ENCODE results near the gene GTPBP2. TPM values are rescaled to one million over a fixed set of nuclear protein-coding genes. Genes with fewer than 3 reads are reported as not detected.

The GTPBP2 gene
- total and polyA plus RNA-seq, 2 of the 13 experiments (the other 11 are each of a cell fraction or from before 2014, with no cell fraction given): 26.9 to 88.2 TPM

- TF ChIP-seq SOX6 (IDR thresholded peaks at IDR 0.05) (no peak), SOX6 (CRISPR knock-in tag; IDR thresholded peaks at IDR 0.05) (peak; percentile 41; the same call in 1 of the 2 replicates), KDM2A (CRISPR knock-in tag; IDR thresholded peaks at IDR 0.05; ENCODE audit: borderline replicate concordance, low read depth) (peak; percentile 94), ZNF280D (CRISPR knock-in tag; IDR thresholded peaks at IDR 0.05) (peak; percentile 82; the same call in 1 of the 2 replicates), IRX3 (CRISPR knock-in tag; IDR thresholded peaks at IDR 0.05; ENCODE audit: borderline replicate concordance, low read depth) (no peak), RXRB (CRISPR knock-in tag; IDR thresholded peaks at IDR 0.05; ENCODE audit: borderline replicate concordance) (0 out of 2 replicates have a peak, but pooled peaks have one; percentile 55), ZNF468 (CRISPR knock-in tag; IDR thresholded peaks at IDR 0.05) (no peak), CBX5 (CRISPR knock-in tag; IDR thresholded peaks at IDR 0.05; ENCODE audit: borderline replicate concordance) (peak; percentile 41; the same call in 1 of the 2 replicates), HNRNPH1 (optimal IDR thresholded peaks at IDR 0.05; ENCODE audit: low read depth, low read length) (no peak), SP4 (CRISPR knock-in tag; IDR thresholded peaks at IDR 0.05) (peak; percentile 38; the same call in 1 of the 2 replicates), TOE1 (CRISPR knock-in tag; IDR thresholded peaks at IDR 0.05) (no peak), HNF4A (CRISPR knock-in tag; IDR thresholded peaks at IDR 0.05) (peak; percentile 67), ZNF512 (CRISPR knock-in tag; IDR thresholded peaks at IDR 0.05) (peak; percentile 52; the same call in 1 of the 2 replicates), ZNF232 (CRISPR knock-in tag; IDR thresholded peaks at IDR 0.05; ENCODE audit: borderline replicate concordance) (peak; percentile 59; the same call in 1 of the 2 replicates), ZNF33A (CRISPR knock-in tag; IDR thresholded peaks at IDR 0.05; ENCODE audit: borderline replicate concordance) (0 out of 2 replicates have a peak, but pooled peaks have one; percentile 37)
- TF ChIP-seq, protein P1, sequence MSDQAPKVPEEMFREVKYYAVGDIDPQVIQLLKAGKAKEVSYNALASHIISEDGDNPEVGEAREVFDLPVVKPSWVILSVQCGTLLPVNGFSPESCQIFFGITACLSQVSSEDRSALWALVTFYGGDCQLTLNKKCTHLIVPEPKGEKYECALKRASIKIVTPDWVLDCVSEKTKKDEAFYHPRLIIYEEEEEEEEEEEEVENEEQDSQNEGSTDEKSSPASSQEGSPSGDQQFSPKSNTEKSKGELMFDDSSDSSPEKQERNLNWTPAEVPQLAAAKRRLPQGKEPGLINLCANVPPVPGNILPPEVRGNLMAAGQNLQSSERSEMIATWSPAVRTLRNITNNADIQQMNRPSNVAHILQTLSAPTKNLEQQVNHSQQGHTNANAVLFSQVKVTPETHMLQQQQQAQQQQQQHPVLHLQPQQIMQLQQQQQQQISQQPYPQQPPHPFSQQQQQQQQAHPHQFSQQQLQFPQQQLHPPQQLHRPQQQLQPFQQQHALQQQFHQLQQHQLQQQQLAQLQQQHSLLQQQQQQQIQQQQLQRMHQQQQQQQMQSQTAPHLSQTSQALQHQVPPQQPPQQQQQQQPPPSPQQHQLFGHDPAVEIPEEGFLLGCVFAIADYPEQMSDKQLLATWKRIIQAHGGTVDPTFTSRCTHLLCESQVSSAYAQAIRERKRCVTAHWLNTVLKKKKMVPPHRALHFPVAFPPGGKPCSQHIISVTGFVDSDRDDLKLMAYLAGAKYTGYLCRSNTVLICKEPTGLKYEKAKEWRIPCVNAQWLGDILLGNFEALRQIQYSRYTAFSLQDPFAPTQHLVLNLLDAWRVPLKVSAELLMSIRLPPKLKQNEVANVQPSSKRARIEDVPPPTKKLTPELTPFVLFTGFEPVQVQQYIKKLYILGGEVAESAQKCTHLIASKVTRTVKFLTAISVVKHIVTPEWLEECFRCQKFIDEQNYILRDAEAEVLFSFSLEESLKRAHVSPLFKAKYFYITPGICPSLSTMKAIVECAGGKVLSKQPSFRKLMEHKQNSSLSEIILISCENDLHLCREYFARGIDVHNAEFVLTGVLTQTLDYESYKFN (CRISPR knock-in tag; conservative IDR thresholded peaks at IDR 0.05): peak; percentile 25; the same call in 1 of the 2 replicates
- TF ChIP-seq, protein P2, sequence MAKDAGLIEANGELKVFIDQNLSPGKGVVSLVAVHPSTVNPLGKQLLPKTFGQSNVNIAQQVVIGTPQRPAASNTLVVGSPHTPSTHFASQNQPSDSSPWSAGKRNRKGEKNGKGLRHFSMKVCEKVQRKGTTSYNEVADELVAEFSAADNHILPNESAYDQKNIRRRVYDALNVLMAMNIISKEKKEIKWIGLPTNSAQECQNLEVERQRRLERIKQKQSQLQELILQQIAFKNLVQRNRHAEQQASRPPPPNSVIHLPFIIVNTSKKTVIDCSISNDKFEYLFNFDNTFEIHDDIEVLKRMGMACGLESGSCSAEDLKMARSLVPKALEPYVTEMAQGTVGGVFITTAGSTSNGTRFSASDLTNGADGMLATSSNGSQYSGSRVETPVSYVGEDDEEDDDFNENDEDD (CRISPR knock-in tag; IDR thresholded peaks at IDR 0.05; ENCODE audit: borderline replicate concordance): peak; percentile 9; the same call in 1 of the 2 replicates
These were observed 38.4 kb upstream of the GTPBP2 start (continued) for GRCh38 chr6:43667245-43668150.
